Skeletal muscle satellite cell (primary cell): ENCODE data around the gene ST8SIA6.

ENCODE experiments used
- H3K27me3 ChIP-seq: 2 replicates; pipeline ENCODE4 v1.7.0; 2013; ENCODE audit warnings: low read length; ENCODE audit not compliant: control insufficient read depth, insufficient read depth
- H3K36me3 ChIP-seq: 2 replicates; pipeline ENCODE4 v1.7.0; 2013; ENCODE audit warnings: mild to moderate bottlenecking, control low read depth, low read length; ENCODE audit not compliant: insufficient read depth
- H3K4me1 ChIP-seq: 2 replicates; pipeline ENCODE4 v1.7.0; 2013; ENCODE audit warnings: low read length; ENCODE audit not compliant: control insufficient read depth, insufficient read depth
- H3K4me2 ChIP-seq: 2 replicates; pipeline ENCODE4 v1.7.0; 2013; ENCODE audit warnings: mild to moderate bottlenecking, low read length
- H3K4me3 ChIP-seq: 2 replicates; pipeline ENCODE4 v1.7.0; 2013; ENCODE audit warnings: low read length
- H3K9ac ChIP-seq: 2 replicates; pipeline ENCODE4 v1.7.0; 2013; ENCODE audit warnings: mild to moderate bottlenecking, low read depth, low read length, moderate library complexity
- H3K9me3 ChIP-seq: replicated peaks from 2 replicates; pipeline ENCODE4 v1.7.0; 2013; ENCODE audit warnings: mild to moderate bottlenecking, control low read depth, low read length

ST8SIA6 gene

DNA sequence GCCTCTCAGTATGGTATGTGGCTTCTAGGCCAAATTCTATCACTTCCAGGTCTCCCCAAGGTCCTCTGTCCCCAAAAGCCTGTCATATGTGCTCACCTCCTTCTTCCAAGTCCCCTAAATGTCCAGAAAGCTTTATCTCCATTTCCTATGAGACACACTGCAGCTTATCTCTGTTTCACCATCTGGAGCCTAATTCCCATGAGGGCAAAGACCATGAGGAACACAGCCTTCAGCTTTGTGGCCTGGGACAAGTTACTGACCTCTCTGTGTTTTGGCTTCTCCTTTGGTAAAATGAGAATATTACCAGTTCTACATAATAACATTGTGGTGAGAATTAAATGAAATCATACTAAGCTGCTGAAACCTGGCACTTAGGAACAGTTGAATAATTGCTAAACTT, 19.2 kb downstream of the ST8SIA6 start:
- no peaks in the 10 kb centered on the region for H3K9me3 ChIP-seq
- no peak overlapping the region for H3K9ac ChIP-seq
- H3K4me3 ChIP-seq = no peak overlapping the region
- H3K4me1 ChIP-seq = peaks cover 3% of the 10 kb centered on the region
- H3K4me2 ChIP-seq = no peak overlapping the region
- H3K36me3 ChIP-seq = no peaks in the 10 kb centered on the region
- H3K27me3 ChIP-seq = peaks cover 10% of the 10 kb centered on the region

GRCh38 chr10:17432723-17433122, 21.7 kb downstream of the ST8SIA6 start:
- no peak overlapping the region for H3K9ac ChIP-seq
- H3K27me3 ChIP-seq = peaks cover 11% of the 10 kb centered on the region

GRCh38 chr10:17431871-17432311, 22.5 kb downstream of the ST8SIA6 start:
- Histone ChIP-seq H3K36me3 (no peaks in the 10 kb centered on the region), H3K27me3 (peaks cover 14% of the 10 kb centered on the region), H3K4me3 (no peak overlapping the region), H3K4me1 (no peaks in the 10 kb centered on the region), H3K9me3 (no peaks in the 10 kb centered on the region), H3K9ac (no peak overlapping the region), H3K4me2 (no peak overlapping the region)

More at GRCh38 chr10:17432723-17433122, 21.7 kb downstream of the ST8SIA6 start:
- H3K9me3 ChIP-seq = no peaks in the 10 kb centered on the region
- H3K4me3 ChIP-seq = no peak overlapping the region
- H3K4me2 ChIP-seq = no peak overlapping the region
- no peaks in the 10 kb centered on the region for H3K36me3 ChIP-seq
- no peaks in the 10 kb centered on the region for H3K4me1 ChIP-seq

GRCh38 chr10:17430647-17431355, 23.6 kb downstream of the ST8SIA6 start:
- Histone ChIP-seq H3K27me3 (peaks cover 14% of the 10 kb centered on the region), H3K4me1 (no peaks in the 10 kb centered on the region), H3K9ac (no peak overlapping the region), H3K4me2 (no peak overlapping the region), H3K9me3 (no peaks in the 10 kb centered on the region), H3K4me3 (no peak overlapping the region), H3K36me3 (no peaks in the 10 kb centered on the region)

- no peaks in the 10 kb centered on the region for H3K9me3 ChIP-seq
- no peak overlapping the region for H3K4me2 ChIP-seq
- H3K27me3 ChIP-seq = peaks cover 13% of the 10 kb centered on the region
- H3K4me3 ChIP-seq = no peak overlapping the region
- no peaks in the 10 kb centered on the region for H3K36me3 ChIP-seq
- no peaks in the 10 kb centered on the region for H3K4me1 ChIP-seq
- H3K9ac ChIP-seq = no peak overlapping the region
Measured at GRCh38 chr10:17429490-17429889, 24.9 kb downstream of the ST8SIA6 start.

DNA sequence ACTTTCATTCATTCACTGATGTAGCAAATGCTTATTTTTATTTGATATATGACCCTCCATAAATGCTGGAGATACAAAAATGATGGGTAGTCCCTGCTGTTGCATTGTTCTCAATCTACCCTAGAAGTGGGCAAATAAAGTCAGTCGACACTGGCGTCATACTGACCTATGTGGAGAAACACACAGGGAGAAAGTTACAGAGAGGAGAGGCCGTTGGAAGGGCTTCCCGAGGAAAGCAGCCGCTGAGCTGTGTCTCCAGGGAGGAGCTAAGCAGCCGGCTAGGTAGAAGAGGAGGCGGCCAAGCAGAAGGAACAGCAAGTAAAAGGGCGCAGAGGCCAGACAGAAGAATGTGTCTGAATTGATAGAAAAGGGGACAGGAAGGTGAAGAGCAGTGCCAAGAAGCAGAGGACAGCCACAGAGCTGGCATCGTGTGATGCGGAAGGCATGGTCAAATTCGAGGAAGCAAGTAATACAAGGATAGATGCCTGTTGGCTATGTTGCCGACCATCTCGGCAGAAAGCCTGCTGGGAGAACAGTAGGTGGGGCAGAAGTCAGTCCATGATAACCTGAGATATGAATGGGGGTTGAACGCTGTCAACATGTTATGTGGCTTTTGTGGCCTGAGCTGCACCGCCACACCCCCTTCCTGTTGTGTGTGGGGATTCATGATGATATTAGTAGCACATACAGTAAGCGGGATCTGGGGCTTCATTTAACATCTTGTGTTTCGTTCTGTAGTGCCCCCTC, 25.9 kb downstream of the ST8SIA6 start:
- Histone ChIP-seq H3K36me3 (no peaks in the 10 kb centered on the region), H3K4me3 (no peak overlapping the region), H3K9ac (no peak overlapping the region), H3K27me3 (peaks cover 4% of the 10 kb centered on the region), H3K4me2 (no peak overlapping the region), H3K4me1 (no peaks in the 10 kb centered on the region), H3K9me3 (no peaks in the 10 kb centered on the region)

DNA sequence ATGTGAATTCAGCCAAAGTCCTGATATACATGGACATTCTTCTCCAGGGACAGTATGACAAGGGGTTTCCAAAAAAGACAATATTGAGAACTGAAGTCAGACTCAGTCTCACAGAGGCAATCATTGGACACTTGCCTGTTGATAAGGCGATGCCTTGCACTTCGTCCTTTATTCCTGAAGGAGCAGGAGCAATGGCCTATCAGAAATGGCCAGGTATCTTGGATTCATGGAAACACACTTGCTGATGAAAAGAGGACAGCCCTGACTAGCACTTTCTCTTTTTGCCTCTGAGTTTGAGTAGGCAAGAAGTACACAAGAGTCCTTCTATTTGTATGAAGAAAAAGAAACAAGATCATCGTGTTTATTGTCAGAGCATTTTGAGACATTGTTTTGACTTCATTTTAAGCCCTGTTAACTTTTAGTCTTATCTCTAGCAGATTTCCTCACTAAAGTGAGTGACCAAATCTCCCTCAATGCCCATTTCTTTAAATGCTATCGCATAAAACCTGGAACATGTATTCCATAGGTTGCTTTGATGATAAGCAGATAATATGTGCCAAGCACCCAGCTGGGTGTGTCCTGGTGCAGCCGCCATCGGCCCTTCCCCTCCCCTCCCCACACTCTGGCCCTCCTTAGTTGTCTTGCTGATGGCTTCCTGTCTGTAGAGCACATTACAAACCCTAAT, 26.6 kb downstream of the ST8SIA6 start:
- H3K36me3 ChIP-seq = no peaks in the 10 kb centered on the region
- no peaks in the 10 kb centered on the region for H3K9me3 ChIP-seq
- H3K4me1 ChIP-seq = no peaks in the 10 kb centered on the region
- no peak overlapping the region for H3K4me3 ChIP-seq
- no peak overlapping the region for H3K4me2 ChIP-seq
- H3K27me3 ChIP-seq = peaks cover 4% of the 10 kb centered on the region
- H3K9ac ChIP-seq = no peak overlapping the region

DNA sequence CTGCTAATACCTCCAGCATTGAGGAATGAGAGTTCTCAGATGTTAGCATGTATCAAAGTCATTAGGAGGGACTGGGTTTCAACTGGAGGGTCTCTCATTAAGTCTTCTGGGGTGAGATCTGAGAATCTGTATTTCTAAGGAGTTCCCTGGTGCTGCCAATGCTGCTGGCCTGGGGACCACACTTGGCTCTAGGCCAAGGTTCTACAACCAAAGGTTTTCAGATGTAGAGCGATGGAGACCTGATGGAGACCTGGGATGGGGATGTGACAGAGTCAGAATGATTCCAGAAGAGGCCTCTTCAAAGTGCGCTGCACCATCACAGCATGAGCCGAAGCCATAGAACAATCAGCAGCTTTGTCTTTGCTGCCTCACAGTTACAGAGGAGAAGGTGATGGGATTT, 27.2 kb downstream of the ST8SIA6 start:
- Histone ChIP-seq H3K9ac (no peak overlapping the region), H3K4me3 (no peak overlapping the region), H3K4me2 (no peak overlapping the region), H3K4me1 (no peaks in the 10 kb centered on the region), H3K9me3 (no peaks in the 10 kb centered on the region), H3K27me3 (peaks cover 4% of the 10 kb centered on the region), H3K36me3 (no peaks in the 10 kb centered on the region)

- Histone ChIP-seq H3K27me3 (peaks cover 4% of the 10 kb centered on the region), H3K4me2 (no peak overlapping the region), H3K9ac (no peak overlapping the region), H3K4me3 (no peak overlapping the region), H3K36me3 (no peaks in the 10 kb centered on the region), H3K9me3 (no peaks in the 10 kb centered on the region), H3K4me1 (no peaks in the 10 kb centered on the region)
Measured at GRCh38 chr10:17426263-17426750, 28.1 kb downstream of the ST8SIA6 start.

DNA sequence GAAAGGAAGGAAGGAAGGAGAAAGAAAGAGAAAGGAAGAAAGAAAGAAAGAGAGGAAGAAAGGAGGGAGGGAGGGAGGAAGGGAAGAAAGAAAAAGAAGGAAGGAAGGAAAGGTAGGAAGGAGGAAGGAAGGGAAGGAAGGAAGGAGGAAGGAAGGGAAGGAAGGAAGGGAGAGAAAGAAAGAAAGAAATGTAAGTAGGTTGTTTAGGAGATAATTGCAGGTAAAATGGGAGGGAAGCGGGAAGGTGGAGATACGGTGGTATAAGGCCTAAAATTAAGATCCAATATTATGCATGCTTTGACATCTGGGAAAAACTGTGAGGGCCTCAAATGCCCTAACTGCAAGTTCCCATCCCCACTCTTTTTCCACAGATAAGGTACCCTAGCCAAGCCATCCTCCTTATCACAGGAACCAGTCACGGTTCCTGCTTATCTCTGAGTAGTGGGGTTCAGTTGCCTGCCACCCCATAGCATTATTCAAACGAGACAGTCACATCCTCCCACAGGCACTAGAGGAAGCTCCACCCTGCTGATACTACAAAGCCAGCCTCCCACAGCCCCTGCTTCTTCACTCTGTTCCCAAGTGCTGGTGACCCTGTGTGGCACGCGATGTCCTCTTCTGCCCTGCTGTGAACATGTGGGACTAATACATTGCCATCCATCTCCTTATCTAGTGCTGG, 28.7 kb downstream of the ST8SIA6 start:
- Histone ChIP-seq H3K9ac (no peak overlapping the region), H3K9me3 (no peaks in the 10 kb centered on the region), H3K4me2 (no peak overlapping the region), H3K36me3 (no peaks in the 10 kb centered on the region), H3K4me1 (no peaks in the 10 kb centered on the region), H3K27me3 (peaks cover 4% of the 10 kb centered on the region), H3K4me3 (no peak overlapping the region)

DNA sequence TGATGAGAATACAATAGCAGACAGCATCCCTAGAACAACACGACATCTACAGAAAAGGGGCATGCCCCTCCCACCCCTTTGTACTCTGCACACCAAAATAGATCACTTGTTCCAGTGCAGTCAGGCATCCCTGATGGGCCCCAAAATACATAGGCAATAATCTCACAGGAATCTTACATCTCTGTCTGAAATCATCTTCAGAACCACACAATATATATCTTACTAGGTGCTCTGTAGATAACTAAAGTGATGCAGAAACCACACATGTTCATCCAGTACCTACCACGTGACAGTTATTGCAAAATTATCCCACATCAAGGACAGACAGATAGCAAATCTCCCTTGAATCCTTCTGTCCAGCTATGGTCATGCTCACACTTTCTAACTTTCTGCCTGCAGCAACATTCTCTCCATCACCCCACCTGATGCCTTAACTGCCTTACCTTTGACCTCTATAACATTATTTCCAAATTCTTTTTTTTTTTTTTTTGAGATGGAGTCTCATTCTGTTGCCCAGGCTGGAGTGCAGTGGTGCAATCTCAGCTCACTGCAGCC, 30.7 kb downstream of the ST8SIA6 start:
- H3K4me1 ChIP-seq = no peaks in the 10 kb centered on the region
- H3K4me3 ChIP-seq = no peak overlapping the region
- no peaks in the 10 kb centered on the region for H3K36me3 ChIP-seq
- no peaks in the 10 kb centered on the region for H3K9me3 ChIP-seq
- no peak overlapping the region for H3K4me2 ChIP-seq
- peaks cover 4% of the 10 kb centered on the region for H3K27me3 ChIP-seq
- no peak overlapping the region for H3K9ac ChIP-seq
